Activated T-helper 1 cell treated with anti-CD3 and anti-CD28 coated beads, Interleukin-12 subunit alpha, Interleukin-12 subunit beta, Interleukin-2, Interleukin-4 antibody, amounts not matched to agents 30 ng/mL and 10 ng/mL and 1 ng/mL, durations not matched to agents 14 hours and 24 hours and 36 hours (primary cell): ENCODE data around the gene ESPL1. TPM values are rescaled to one million over a fixed set of nuclear protein-coding genes. Genes with fewer than 3 reads are reported as not detected.

ENCODE experiments used
- DNase-seq: peaks from one replicate; pipeline ENCODE4 v3.0.0; 2021; ENCODE audit warnings: low spot score
- H3K27ac Mint-ChIP-seq: one replicate; pipeline ENCODE4 v1.8.0; 2021; ENCODE audit warnings: mild to moderate bottlenecking, mixed read lengths
- H3K27me3 Mint-ChIP-seq: one replicate; pipeline ENCODE4 v1.8.0; 2022; ENCODE audit warnings: mild to moderate bottlenecking, moderate library complexity, mixed read lengths; ENCODE audit not compliant: insufficient read depth
- H3K36me3 Mint-ChIP-seq: one replicate; pipeline ENCODE4 v1.8.0; 2021; ENCODE audit warnings: low read depth, mixed read lengths
- H3K4me1 Mint-ChIP-seq: one replicate; pipeline ENCODE4 v1.8.0; 2021; ENCODE audit warnings: low read depth, mixed read lengths
- H3K4me3 Mint-ChIP-seq: one replicate; pipeline ENCODE4 v1.8.0; 2021; ENCODE audit warnings: mild to moderate bottlenecking, moderate library complexity, mixed read lengths
- H3K9me3 Mint-ChIP-seq: one replicate; pipeline ENCODE4 v1.8.0; 2021; ENCODE audit warnings: mixed read lengths
- intact Hi-C: fragments of 100-400 bp; cut with micrococcal nuclease; formaldehyde crosslinking; loops from one replicate; pipeline ENCODE4 v1.15.1; 2024
- total RNA-seq: library from RNA; stranded (reverse); gene quantifications from 2 replicates; pipeline ENCODE4 v1.2.3, GENCODE V29; 2022

ESPL1 gene
- total RNA-seq, 1 donor from 2014 or later: 61.2 TPM

- no peaks in the 10 kb centered on the region for H3K27me3 Mint-ChIP-seq
- DNase-seq: peak; percentile 86
- H3K27ac Mint-ChIP-seq: peak within 1 kb of the TSS; percentile 93
- peak within 1 kb of the TSS; percentile 97 for H3K4me3 Mint-ChIP-seq
- H3K9me3 Mint-ChIP-seq: no peaks in the 10 kb centered on the region
- H3K36me3 Mint-ChIP-seq: peaks cover 51% of the 10 kb centered on the region
- intact Hi-C loops: loop anchor here (1.0 kb wide), 10 partner anchors 22 to 201 kb away; partner anchors contain the start of genes AAAS, CSAD, ESPL1 and ZNF740
- peaks cover 68% of the 10 kb centered on the region for H3K4me1 Mint-ChIP-seq
These were observed 31.5 kb downstream of the ESPL1 start, which contains the start of gene MYG1 for GRCh38 chr12:53299454-53300180. MYG1 (plus strand) TSS chr12:53299695; CDS start chr12:53299738, 43 bp downstream.

- Mint-ChIP-seq H3K27ac (peak overlapping the region; percentile 93), H3K36me3 (peaks cover 50% of the 10 kb centered on the region), H3K27me3 (no peaks in the 10 kb centered on the region), H3K4me3 (peak overlapping the region; percentile 97), H3K4me1 (peaks cover 64% of the 10 kb centered on the region), H3K9me3 (no peaks in the 10 kb centered on the region)
- intact Hi-C loops: no loop called here
- no peak for DNase-seq
These were observed 32.1 kb downstream of the ESPL1 start for GRCh38 chr12:53300187-53300586.

GRCh38 chr12:53302903-53303302, 34.8 kb downstream of the ESPL1 start:
- H3K4me3 Mint-ChIP-seq: no peak overlapping the region
- peaks cover 53% of the 10 kb centered on the region for H3K36me3 Mint-ChIP-seq
- peak overlapping the region; percentile 40 for H3K27ac Mint-ChIP-seq
- H3K4me1 Mint-ChIP-seq: peaks cover 39% of the 10 kb centered on the region
- no peaks in the 10 kb centered on the region for H3K9me3 Mint-ChIP-seq
- intact Hi-C loops: no loop called here
- DNase-seq: no peak
- H3K27me3 Mint-ChIP-seq: no peaks in the 10 kb centered on the region

GRCh38 chr12:53306826-53307225, 38.7 kb downstream of the ESPL1 start:
- intact Hi-C loops: no loop called here
- Mint-ChIP-seq H3K9me3 (no peaks in the 10 kb centered on the region), H3K4me1 (peaks cover 8% of the 10 kb centered on the region), H3K27me3 (no peaks in the 10 kb centered on the region), H3K36me3 (peaks cover 41% of the 10 kb centered on the region), H3K27ac (no peak overlapping the region), H3K4me3 (no peak overlapping the region)
- no peak for DNase-seq

GRCh38 chr12:53308276-53308675, 40.2 kb downstream of the ESPL1 start:
- Mint-ChIP-seq H3K27ac (no peak overlapping the region), H3K9me3 (no peaks in the 10 kb centered on the region), H3K36me3 (peaks cover 34% of the 10 kb centered on the region), H3K4me3 (no peak overlapping the region), H3K4me1 (no peaks in the 10 kb centered on the region), H3K27me3 (no peaks in the 10 kb centered on the region)
- DNase-seq: no peak
- intact Hi-C loops: no loop called here

- no peak overlapping the region for H3K4me3 Mint-ChIP-seq
- H3K27ac Mint-ChIP-seq: no peak overlapping the region
- peaks cover 5% of the 10 kb centered on the region for H3K4me1 Mint-ChIP-seq
- peaks cover 34% of the 10 kb centered on the region for H3K36me3 Mint-ChIP-seq
- H3K9me3 Mint-ChIP-seq: no peaks in the 10 kb centered on the region
- intact Hi-C loops: no loop called here
- H3K27me3 Mint-ChIP-seq: no peaks in the 10 kb centered on the region
- DNase-seq: no peak
These were observed 45.9 kb downstream of the ESPL1 start for GRCh38 chr12:53313996-53314395.

- Mint-ChIP-seq H3K4me1 (peaks cover 41% of the 10 kb centered on the region), H3K9me3 (no peaks in the 10 kb centered on the region)
- intact Hi-C loops: loop anchor here (1.0 to 5.0 kb wide), 14 partner anchors 21 to 407 kb away; partner anchors contain the start of genes CALCOCO1, CSAD, ESPL1 and MYG1
These were observed 52.5 kb downstream of the ESPL1 start for GRCh38 chr12:53320352-53321195.

GRCh38 chr12:53324113-53324778, 56.1 kb downstream of the ESPL1 start:
- H3K4me3 Mint-ChIP-seq: peak overlapping the region; percentile 96
- peak; percentile 56 for DNase-seq
- intact Hi-C loops: loop anchor here (1.0 to 5.0 kb wide), 5 partner anchors 21 to 403 kb away; partner anchors contain the start of genes ATP5MC2 and CALCOCO1
- peak overlapping the region; percentile 100 for H3K27ac Mint-ChIP-seq
- peaks cover 42% of the 10 kb centered on the region for H3K4me1 Mint-ChIP-seq
- H3K36me3 Mint-ChIP-seq: peaks cover 6% of the 10 kb centered on the region
- peaks cover 16% of the 10 kb centered on the region for H3K27me3 Mint-ChIP-seq
- no peaks in the 10 kb centered on the region for H3K9me3 Mint-ChIP-seq

More at GRCh38 chr12:53320352-53321195, 52.5 kb downstream of the ESPL1 start:
- Mint-ChIP-seq H3K27ac (peak overlapping the region; percentile 97), H3K27me3 (no peaks in the 10 kb centered on the region), H3K4me3 (peak overlapping the region; percentile 96), H3K36me3 (peaks cover 17% of the 10 kb centered on the region)
- no peak for DNase-seq

GRCh38 chr12:53324779-53325510, 56.8 kb downstream of the ESPL1 start:
- DNase-seq: peak; percentile 85
- intact Hi-C loops: loop anchor here (1.0 to 5.0 kb wide), 5 partner anchors 20 to 402 kb away; partner anchors contain the start of genes ATP5MC2 and CALCOCO1
- H3K4me3 Mint-ChIP-seq: peak overlapping the region; percentile 96
- peaks cover 18% of the 10 kb centered on the region for H3K27me3 Mint-ChIP-seq
- H3K27ac Mint-ChIP-seq: peak overlapping the region; percentile 100
- H3K36me3 Mint-ChIP-seq: peaks cover 5% of the 10 kb centered on the region
- no peaks in the 10 kb centered on the region for H3K9me3 Mint-ChIP-seq
- H3K4me1 Mint-ChIP-seq: peaks cover 40% of the 10 kb centered on the region

GRCh38 chr12:53325511-53326061, 57.5 kb downstream of the ESPL1 start:
- H3K27ac Mint-ChIP-seq: no peak overlapping the region
- H3K4me3 Mint-ChIP-seq: peak overlapping the region; percentile 79
- peaks cover 34% of the 10 kb centered on the region for H3K4me1 Mint-ChIP-seq
- DNase-seq: no peak
- H3K9me3 Mint-ChIP-seq: no peaks in the 10 kb centered on the region
- intact Hi-C loops: loop anchor here (2.0 kb wide), 1 partner anchor 183 kb away; no protein-coding TSS in a partner anchor
- peaks cover 19% of the 10 kb centered on the region for H3K27me3 Mint-ChIP-seq
- peaks cover 3% of the 10 kb centered on the region for H3K36me3 Mint-ChIP-seq

GRCh38 chr12:53326460-53327185, 58.5 kb downstream of the ESPL1 start:
- intact Hi-C loops: no loop called here
- DNase-seq: no peak
- H3K27ac Mint-ChIP-seq: no peak overlapping the region

More at GRCh38 chr12:53326460-53327185, 58.5 kb downstream of the ESPL1 start:
- H3K4me3 Mint-ChIP-seq: peak overlapping the region; percentile 79
- H3K27me3 Mint-ChIP-seq: peaks cover 28% of the 10 kb centered on the region
- no peaks in the 10 kb centered on the region for H3K36me3 Mint-ChIP-seq
- no peaks in the 10 kb centered on the region for H3K9me3 Mint-ChIP-seq
- peaks cover 24% of the 10 kb centered on the region for H3K4me1 Mint-ChIP-seq
